GM23338 (cell line): ENCODE results near the gene RNF114. TPM values are rescaled to one million over a fixed set of nuclear protein-coding genes. Genes with fewer than 3 reads are reported as not detected.

Experiments
- ATAC-seq: fragments of 200-7000 bp; cut with Tn5 transposase; 3 replicates; pipeline ENCODE4 v1.9.1; 2020
- DNase-seq: peaks from one replicate; pipeline ENCODE4 v3.0.0-alpha.2; 2015; ENCODE audit warnings: low spot score
- H2AFZ ChIP-seq: fragments of 200-600 bp; sonication (generic); 2 replicates; pipeline ENCODE4 v1.8.0; 2016; ENCODE audit warnings: antibody characterized with exemption, mild to moderate bottlenecking, moderate library complexity
- H3F3A ChIP-seq: fragments of 200-600 bp; sonication (generic); replicated peaks from 2 replicates; pipeline ENCODE4 v1.8.0; 2017; ENCODE audit warnings: antibody characterized with exemption, mixed run types, low read depth
- H3K27ac ChIP-seq: fragments of 200-600 bp; sonication (generic); 2 replicates; pipeline ENCODE4 v1.6.1; 2016; ENCODE audit warnings: low read depth
- H3K27me3 ChIP-seq: fragments of 200-600 bp; sonication (generic); 2 replicates; pipeline ENCODE4 v1.8.0; 2016; ENCODE audit warnings: mild to moderate bottlenecking, mixed run types, moderate library complexity; ENCODE audit not compliant: insufficient read depth
- H3K36me3 ChIP-seq: fragments of 200-600 bp; sonication (generic); 2 replicates; pipeline ENCODE4 v1.8.0; 2016; ENCODE audit warnings: mild to moderate bottlenecking; ENCODE audit not compliant: insufficient read depth
- H3K4me1 ChIP-seq: fragments of 200-600 bp; sonication (generic); 2 replicates; pipeline ENCODE4 v1.8.0; 2016; ENCODE audit warnings: mild to moderate bottlenecking, moderate library complexity; ENCODE audit not compliant: insufficient read depth
- H3K4me2 ChIP-seq: fragments of 200-600 bp; sonication (generic); 2 replicates; pipeline ENCODE4 v1.7.1; 2017; ENCODE audit warnings: mixed run types
- H3K4me3 ChIP-seq: fragments of 200-600 bp; sonication (generic); 2 replicates; pipeline ENCODE4 v1.6.1; 2016; ENCODE audit warnings: mixed run types
- H3K79me2 ChIP-seq: fragments of 200-600 bp; sonication (generic); replicated peaks from 2 replicates; pipeline ENCODE4 v1.8.0; 2017; ENCODE audit warnings: mild to moderate bottlenecking; ENCODE audit not compliant: insufficient read depth
- H3K9me2 ChIP-seq: fragments of 200-600 bp; sonication (generic); 2 replicates; pipeline ENCODE4 v1.8.0; 2017; ENCODE audit not compliant: insufficient read depth
- H4K20me1 ChIP-seq: fragments of 200-600 bp; sonication (generic); replicated peaks from 2 replicates; pipeline ENCODE4 v1.8.0; 2017; ENCODE audit warnings: mild to moderate bottlenecking; ENCODE audit not compliant: insufficient read depth
- H3K27ac Mint-ChIP-seq: 2 replicates; pipeline ENCODE4 v1.8.0; 2020; ENCODE audit warnings: inconsistent platforms, mild to moderate bottlenecking, moderate library complexity, mixed read lengths
- H3K27me3 Mint-ChIP-seq: 3 replicates; pipeline ENCODE4 v1.8.0; 2022; ENCODE audit warnings: low read depth, mild to moderate bottlenecking, moderate library complexity, mixed read lengths, inconsistent platforms; ENCODE audit not compliant: insufficient read depth, poor library complexity
- H3K36me3 Mint-ChIP-seq: 3 replicates; pipeline ENCODE4 v1.8.0; 2021; ENCODE audit warnings: low read depth, mild to moderate bottlenecking, inconsistent platforms, moderate library complexity, mixed read lengths
- H3K4me1 Mint-ChIP-seq: 3 replicates; pipeline ENCODE4 v1.8.0; 2020; ENCODE audit warnings: mild to moderate bottlenecking, inconsistent platforms, mixed read lengths
- H3K4me3 Mint-ChIP-seq: 3 replicates; pipeline ENCODE4 v1.8.0; 2021; ENCODE audit warnings: moderate library complexity, mild to moderate bottlenecking, inconsistent platforms, mixed read lengths
- H3K9me3 Mint-ChIP-seq: 3 replicates; pipeline ENCODE4 v1.8.0; 2020; ENCODE audit warnings: moderate library complexity, mild to moderate bottlenecking, inconsistent platforms, mixed read lengths
- CREB1 ChIP-seq: fragments of 250-450 bp; sonication (Bioruptor Pico); IDR thresholded peaks from 2 replicates; pipeline ENCODE4 v1.5.0; 2020; ENCODE audit warnings: low read depth, mild to moderate bottlenecking, moderate library complexity
- EZH2 ChIP-seq: fragments of 200-600 bp; sonication (generic); IDR thresholded peaks from one replicate; pipeline ENCODE4 v1.8.0; 2017; ENCODE audit warnings: antibody characterized with exemption, mild to moderate bottlenecking, low read depth; ENCODE audit not compliant: unreplicated experiment
- EZH2phosphoT487 ChIP-seq: fragments of 200-600 bp; sonication (generic); IDR thresholded peaks from one replicate; pipeline ENCODE4 v1.8.1; 2018; ENCODE audit warnings: antibody characterized with exemption; ENCODE audit not compliant: unreplicated experiment
- JUNB ChIP-seq: IDR thresholded peaks from one replicate; pipeline ENCODE4 v1.6.1; 2016; ENCODE audit warnings: antibody characterized with exemption; ENCODE audit not compliant: unreplicated experiment
- NANOG ChIP-seq: IDR thresholded peaks from 2 replicates; pipeline ENCODE4 v1.6.1; 2016; ENCODE audit warnings: antibody characterized with exemption, borderline replicate concordance
- POLR2AphosphoS5 ChIP-seq: IDR thresholded peaks from 2 replicates; pipeline ENCODE4 v1.6.1; 2016; ENCODE audit warnings: antibody characterized with exemption, low read depth
- STAT1 ChIP-seq: IDR thresholded peaks from one replicate; pipeline ENCODE4 v1.6.1; 2016; ENCODE audit warnings: antibody characterized with exemption; ENCODE audit not compliant: unreplicated experiment
- ZNF114 ChIP-seq: fragments of 250-450 bp; sonication (Bioruptor Pico); IDR thresholded peaks from 2 replicates; pipeline ENCODE4 v1.5.0; 2020; ENCODE audit warnings: mild to moderate bottlenecking, moderate library complexity
- ZNF331 ChIP-seq: fragments of 250-450 bp; sonication (Bioruptor Pico); IDR thresholded peaks from 2 replicates; pipeline ENCODE4 v1.5.0; 2020; ENCODE audit warnings: low read depth, mild to moderate bottlenecking, moderate library complexity
- polyA plus RNA-seq: library from polyadenylated mRNA; unstranded; fragments of >200 nt; fragmentation: Nextera tagmentation; extraction: Ambion mirVana; gene quantifications from 2 replicates; pipeline ENCODE4 v1.2.1, GENCODE V29; 2016
- total RNA-seq: library from RNA; depleted of rRNA; stranded (reverse); fragments of >200 nt; shearing (Covaris generic); gene quantifications from 2 replicates; pipeline ENCODE4 v1.2.3, GENCODE V29; 2014
- TF ChIP-seq, protein P1 (sequence below): IDR thresholded peaks from 2 replicates; pipeline ENCODE4 v1.6.1; 2016; ENCODE audit warnings: antibody characterized with exemption
- TF ChIP-seq, protein P2 (sequence below): IDR thresholded peaks from one replicate; pipeline ENCODE4 v1.6.1; 2018; ENCODE audit warnings: antibody characterized with exemption; ENCODE audit not compliant: unreplicated experiment
- TF ChIP-seq, protein P3 (sequence below): fragments of 250-450 bp; sonication (Bioruptor Pico); IDR thresholded peaks from 2 replicates; pipeline ENCODE4 v1.5.0; 2020; ENCODE audit warnings: mild to moderate bottlenecking, moderate library complexity
- TF ChIP-seq, protein P4 (sequence below), 2 experiments: fragments of 200-600 bp in 1 of 2; sonication (generic) in 1 of 2; conservative IDR thresholded peaks; 2 replicates each; pipeline versions ENCODE4 v1.5.1 to v1.6.1; 2016 to 2017; ENCODE audit warnings: antibody characterized with exemption in 2 of 2, low read depth in 2 of 2, mild to moderate bottlenecking in 2 of 2, moderate library complexity in 1 of 2

Gene RNF114
- total and polyA plus RNA-seq, 2 experiments from 2014 or later, result 155 to 279 TPM

DNA sequence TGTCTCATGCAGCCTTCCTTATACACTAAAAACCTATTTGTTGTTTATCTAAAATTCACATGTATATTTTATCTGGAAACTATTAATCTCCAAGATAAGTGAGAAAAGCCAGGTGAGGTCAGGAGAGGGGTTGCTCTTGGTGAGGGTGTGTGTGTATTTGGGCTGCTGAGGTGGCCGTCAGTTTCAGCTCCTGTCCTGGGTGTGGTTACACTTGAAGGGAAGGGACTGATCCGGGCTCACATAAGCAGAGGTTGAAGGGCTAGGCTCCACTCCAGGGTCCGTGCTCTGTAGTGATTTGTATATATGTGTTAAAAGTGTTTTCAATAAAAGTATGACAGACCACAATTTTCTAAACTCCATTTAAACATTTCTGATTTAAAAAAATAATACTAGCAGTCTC is 33.0 kb downstream of the RNF114 start:
- H3K79me2 ChIP-seq, result no peaks in the 10 kb centered on the region
- no peak overlapping the region for H3K27ac ChIP-seq
- no peak overlapping the region for H2AFZ ChIP-seq
- Mint-ChIP-seq H3K27me3 (peaks cover 2% of the 10 kb centered on the region), H3K4me1 (peaks cover 4% of the 10 kb centered on the region; the same call in 2 of the 3 replicates), H3K27ac (no peak overlapping the region), H3K9me3 (no peaks in the 10 kb centered on the region), H3K4me3 (no peak overlapping the region; the same call in 2 of the 3 replicates), H3K36me3 (no peaks in the 10 kb centered on the region)
- H3K36me3 ChIP-seq, result no peaks in the 10 kb centered on the region
- no peaks in the 10 kb centered on the region for H3K27me3 ChIP-seq
- TF ChIP-seq, protein P1, sequence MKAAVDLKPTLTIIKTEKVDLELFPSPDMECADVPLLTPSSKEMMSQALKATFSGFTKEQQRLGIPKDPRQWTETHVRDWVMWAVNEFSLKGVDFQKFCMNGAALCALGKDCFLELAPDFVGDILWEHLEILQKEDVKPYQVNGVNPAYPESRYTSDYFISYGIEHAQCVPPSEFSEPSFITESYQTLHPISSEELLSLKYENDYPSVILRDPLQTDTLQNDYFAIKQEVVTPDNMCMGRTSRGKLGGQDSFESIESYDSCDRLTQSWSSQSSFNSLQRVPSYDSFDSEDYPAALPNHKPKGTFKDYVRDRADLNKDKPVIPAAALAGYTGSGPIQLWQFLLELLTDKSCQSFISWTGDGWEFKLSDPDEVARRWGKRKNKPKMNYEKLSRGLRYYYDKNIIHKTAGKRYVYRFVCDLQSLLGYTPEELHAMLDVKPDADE, result no peak
- no peak for TF ChIP-seq ZNF114 (CRISPR knock-in tag)
- no peak for TF ChIP-seq ZNF331 (CRISPR knock-in tag)
- no peak for TF ChIP-seq EZH2phosphoT487
- no peak for TF ChIP-seq CREB1
- TF ChIP-seq POLR2AphosphoS5, result no peak
- TF ChIP-seq JUNB, result no peak
- no peak for TF ChIP-seq NANOG
- TF ChIP-seq, protein P2, sequence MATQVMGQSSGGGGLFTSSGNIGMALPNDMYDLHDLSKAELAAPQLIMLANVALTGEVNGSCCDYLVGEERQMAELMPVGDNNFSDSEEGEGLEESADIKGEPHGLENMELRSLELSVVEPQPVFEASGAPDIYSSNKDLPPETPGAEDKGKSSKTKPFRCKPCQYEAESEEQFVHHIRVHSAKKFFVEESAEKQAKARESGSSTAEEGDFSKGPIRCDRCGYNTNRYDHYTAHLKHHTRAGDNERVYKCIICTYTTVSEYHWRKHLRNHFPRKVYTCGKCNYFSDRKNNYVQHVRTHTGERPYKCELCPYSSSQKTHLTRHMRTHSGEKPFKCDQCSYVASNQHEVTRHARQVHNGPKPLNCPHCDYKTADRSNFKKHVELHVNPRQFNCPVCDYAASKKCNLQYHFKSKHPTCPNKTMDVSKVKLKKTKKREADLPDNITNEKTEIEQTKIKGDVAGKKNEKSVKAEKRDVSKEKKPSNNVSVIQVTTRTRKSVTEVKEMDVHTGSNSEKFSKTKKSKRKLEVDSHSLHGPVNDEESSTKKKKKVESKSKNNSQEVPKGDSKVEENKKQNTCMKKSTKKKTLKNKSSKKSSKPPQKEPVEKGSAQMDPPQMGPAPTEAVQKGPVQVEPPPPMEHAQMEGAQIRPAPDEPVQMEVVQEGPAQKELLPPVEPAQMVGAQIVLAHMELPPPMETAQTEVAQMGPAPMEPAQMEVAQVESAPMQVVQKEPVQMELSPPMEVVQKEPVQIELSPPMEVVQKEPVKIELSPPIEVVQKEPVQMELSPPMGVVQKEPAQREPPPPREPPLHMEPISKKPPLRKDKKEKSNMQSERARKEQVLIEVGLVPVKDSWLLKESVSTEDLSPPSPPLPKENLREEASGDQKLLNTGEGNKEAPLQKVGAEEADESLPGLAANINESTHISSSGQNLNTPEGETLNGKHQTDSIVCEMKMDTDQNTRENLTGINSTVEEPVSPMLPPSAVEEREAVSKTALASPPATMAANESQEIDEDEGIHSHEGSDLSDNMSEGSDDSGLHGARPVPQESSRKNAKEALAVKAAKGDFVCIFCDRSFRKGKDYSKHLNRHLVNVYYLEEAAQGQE, result no peak
- TF ChIP-seq STAT1, result no peak
- TF ChIP-seq EZH2, result no peak
- TF ChIP-seq, protein P3, sequence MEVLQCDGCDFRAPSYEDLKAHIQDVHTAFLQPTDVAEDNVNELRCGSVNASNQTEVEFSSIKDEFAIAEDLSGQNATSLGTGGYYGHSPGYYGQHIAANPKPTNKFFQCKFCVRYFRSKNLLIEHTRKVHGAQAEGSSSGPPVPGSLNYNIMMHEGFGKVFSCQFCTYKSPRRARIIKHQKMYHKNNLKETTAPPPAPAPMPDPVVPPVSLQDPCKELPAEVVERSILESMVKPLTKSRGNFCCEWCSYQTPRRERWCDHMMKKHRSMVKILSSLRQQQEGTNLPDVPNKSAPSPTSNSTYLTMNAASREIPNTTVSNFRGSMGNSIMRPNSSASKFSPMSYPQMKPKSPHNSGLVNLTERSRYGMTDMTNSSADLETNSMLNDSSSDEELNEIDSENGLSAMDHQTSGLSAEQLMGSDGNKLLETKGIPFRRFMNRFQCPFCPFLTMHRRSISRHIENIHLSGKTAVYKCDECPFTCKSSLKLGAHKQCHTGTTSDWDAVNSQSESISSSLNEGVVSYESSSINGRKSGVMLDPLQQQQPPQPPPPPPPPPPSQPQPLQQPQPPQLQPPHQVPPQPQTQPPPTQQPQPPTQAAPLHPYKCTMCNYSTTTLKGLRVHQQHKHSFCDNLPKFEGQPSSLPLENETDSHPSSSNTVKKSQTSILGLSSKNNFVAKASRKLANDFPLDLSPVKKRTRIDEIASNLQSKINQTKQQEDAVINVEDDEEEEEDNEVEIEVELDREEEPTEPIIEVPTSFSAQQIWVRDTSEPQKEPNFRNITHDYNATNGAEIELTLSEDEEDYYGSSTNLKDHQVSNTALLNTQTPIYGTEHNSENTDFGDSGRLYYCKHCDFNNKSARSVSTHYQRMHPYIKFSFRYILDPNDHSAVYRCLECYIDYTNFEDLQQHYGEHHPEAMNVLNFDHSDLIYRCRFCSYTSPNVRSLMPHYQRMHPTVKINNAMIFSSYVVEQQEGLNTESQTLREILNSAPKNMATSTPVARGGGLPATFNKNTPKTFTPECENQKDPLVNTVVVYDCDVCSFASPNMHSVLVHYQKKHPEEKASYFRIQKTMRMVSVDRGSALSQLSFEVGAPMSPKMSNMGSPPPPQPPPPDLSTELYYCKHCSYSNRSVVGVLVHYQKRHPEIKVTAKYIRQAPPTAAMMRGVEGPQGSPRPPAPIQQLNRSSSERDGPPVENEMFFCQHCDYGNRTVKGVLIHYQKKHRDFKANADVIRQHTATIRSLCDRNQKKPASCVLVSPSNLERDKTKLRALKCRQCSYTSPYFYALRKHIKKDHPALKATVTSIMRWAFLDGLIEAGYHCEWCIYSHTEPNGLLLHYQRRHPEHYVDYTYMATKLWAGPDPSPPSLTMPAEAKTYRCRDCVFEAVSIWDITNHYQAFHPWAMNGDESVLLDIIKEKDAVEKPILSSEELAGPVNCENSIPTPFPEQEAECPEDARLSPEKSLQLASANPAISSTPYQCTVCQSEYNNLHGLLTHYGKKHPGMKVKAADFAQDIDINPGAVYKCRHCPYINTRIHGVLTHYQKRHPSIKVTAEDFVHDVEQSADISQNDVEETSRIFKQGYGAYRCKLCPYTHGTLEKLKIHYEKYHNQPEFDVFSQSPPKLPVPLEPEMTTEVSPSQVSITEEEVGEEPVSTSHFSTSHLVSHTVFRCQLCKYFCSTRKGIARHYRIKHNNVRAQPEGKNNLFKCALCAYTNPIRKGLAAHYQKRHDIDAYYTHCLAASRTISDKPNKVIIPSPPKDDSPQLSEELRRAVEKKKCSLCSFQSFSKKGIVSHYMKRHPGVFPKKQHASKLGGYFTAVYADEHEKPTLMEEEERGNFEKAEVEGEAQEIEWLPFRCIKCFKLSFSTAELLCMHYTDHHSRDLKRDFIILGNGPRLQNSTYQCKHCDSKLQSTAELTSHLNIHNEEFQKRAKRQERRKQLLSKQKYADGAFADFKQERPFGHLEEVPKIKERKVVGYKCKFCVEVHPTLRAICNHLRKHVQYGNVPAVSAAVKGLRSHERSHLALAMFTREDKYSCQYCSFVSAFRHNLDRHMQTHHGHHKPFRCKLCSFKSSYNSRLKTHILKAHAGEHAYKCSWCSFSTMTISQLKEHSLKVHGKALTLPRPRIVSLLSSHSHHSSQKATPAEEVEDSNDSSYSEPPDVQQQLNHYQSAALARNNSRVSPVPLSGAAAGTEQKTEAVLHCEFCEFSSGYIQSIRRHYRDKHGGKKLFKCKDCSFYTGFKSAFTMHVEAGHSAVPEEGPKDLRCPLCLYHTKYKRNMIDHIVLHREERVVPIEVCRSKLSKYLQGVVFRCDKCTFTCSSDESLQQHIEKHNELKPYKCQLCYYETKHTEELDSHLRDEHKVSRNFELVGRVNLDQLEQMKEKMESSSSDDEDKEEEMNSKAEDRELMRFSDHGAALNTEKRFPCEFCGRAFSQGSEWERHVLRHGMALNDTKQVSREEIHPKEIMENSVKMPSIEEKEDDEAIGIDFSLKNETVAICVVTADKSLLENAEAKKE (CRISPR knock-in tag), result no peak
- TF ChIP-seq, protein P4, sequence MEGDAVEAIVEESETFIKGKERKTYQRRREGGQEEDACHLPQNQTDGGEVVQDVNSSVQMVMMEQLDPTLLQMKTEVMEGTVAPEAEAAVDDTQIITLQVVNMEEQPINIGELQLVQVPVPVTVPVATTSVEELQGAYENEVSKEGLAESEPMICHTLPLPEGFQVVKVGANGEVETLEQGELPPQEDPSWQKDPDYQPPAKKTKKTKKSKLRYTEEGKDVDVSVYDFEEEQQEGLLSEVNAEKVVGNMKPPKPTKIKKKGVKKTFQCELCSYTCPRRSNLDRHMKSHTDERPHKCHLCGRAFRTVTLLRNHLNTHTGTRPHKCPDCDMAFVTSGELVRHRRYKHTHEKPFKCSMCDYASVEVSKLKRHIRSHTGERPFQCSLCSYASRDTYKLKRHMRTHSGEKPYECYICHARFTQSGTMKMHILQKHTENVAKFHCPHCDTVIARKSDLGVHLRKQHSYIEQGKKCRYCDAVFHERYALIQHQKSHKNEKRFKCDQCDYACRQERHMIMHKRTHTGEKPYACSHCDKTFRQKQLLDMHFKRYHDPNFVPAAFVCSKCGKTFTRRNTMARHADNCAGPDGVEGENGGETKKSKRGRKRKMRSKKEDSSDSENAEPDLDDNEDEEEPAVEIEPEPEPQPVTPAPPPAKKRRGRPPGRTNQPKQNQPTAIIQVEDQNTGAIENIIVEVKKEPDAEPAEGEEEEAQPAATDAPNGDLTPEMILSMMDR (conservative IDR thresholded peaks at IDR 0.05; ENCODE audit: low read depth in 2 of 2), result no peak
- H3F3A ChIP-seq, result no peaks in the 10 kb centered on the region
- H4K20me1 ChIP-seq, result no peaks in the 10 kb centered on the region
- no peak for ATAC-seq
- H3K4me1 ChIP-seq, result no peaks in the 10 kb centered on the region; the same call in 1 of the 2 replicates
- no peak for DNase-seq
- H3K4me3 ChIP-seq, result no peak overlapping the region
- no peaks in the 10 kb centered on the region for H3K9me2 ChIP-seq
- H3K4me2 ChIP-seq, result no peak overlapping the region
